Cerebellar nuclear complex (tissue), 1 donor: Measurements from ENCODE around the gene SH3BP4.

Source experiments
- DNase-seq, 2 experiments: peaks; one replicate each; lab custom pipeline; 2025; lab: John Stamatoyannopoulos, UW

Gene SH3BP4

DNA sequence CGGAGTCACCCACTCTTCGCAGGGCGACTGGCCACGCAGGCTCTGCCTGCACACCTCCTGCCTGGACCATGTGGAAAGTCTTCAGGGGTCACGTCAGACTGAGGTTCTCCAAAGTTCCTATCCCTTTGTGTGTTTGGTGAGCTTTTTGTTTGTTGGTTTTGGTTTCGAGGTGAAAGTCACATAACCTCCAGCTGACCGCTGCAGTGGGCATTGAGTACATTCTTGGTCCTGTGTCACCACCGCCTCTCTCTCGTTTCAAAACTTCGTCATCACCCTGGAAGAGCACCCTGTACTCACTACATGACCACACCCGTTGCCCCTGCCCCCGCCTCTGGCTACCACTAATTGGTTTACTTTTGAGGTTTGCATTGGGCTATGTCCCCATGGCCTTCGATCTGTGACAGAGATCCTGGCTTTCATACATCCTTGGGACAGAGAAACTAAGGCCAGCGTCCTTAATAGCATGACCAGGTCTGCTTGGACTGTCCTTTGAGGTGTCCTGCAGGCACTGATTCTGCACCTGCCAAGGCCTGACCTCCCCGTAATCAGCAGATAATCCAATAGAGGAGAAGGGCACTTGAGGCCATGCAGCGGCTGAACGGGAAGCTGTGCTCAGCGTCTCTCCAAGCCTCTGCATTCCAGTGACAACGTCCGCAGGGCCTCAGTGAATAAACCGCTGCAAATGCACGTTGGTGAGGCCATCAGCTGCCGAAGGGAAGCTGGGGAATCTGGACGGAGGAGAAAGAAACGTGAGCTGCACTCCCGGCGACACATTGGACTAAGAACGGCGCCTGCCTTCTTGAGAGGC is 46.8 kb downstream of the SH3BP4 start:
- DNase-seq = no peak

DNA sequence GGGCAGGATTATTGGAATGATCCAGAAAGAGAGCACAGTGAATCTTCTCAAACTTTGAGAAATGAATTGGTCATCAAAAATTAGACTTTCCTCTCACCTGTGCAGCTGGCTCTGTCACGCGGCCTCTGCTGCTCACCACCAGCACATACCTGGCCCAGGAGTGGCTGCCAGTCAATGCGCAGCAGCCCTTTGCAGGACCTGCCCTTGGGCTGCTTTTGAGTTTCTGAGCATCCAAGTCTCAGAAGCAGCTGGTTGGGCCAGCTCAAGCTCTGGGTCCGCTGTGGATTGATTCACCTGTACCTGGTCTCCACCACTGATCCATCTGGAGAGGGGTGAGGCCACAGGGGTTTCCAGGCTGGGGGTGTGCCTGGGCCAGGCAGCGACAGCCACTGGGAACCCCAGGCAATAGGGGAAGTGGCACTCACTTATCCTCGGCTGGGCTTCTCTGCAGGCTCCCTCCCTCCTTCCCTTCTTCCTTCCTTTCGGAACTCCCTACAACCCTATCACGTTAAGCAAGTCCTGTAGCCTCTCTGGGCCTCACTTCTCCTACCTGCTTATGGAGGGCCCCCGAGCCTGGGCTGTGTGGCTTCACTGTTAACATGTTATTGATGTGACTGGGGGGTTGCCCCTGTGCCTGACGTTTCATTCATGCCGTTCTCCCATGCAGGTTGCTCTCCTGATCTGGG is 48.1 kb downstream of the SH3BP4 start:
- no peak for DNase-seq

- no peak for DNase-seq
These were observed 48.8 kb downstream of the SH3BP4 start for GRCh38 chr2:235000426-235001236.

DNA sequence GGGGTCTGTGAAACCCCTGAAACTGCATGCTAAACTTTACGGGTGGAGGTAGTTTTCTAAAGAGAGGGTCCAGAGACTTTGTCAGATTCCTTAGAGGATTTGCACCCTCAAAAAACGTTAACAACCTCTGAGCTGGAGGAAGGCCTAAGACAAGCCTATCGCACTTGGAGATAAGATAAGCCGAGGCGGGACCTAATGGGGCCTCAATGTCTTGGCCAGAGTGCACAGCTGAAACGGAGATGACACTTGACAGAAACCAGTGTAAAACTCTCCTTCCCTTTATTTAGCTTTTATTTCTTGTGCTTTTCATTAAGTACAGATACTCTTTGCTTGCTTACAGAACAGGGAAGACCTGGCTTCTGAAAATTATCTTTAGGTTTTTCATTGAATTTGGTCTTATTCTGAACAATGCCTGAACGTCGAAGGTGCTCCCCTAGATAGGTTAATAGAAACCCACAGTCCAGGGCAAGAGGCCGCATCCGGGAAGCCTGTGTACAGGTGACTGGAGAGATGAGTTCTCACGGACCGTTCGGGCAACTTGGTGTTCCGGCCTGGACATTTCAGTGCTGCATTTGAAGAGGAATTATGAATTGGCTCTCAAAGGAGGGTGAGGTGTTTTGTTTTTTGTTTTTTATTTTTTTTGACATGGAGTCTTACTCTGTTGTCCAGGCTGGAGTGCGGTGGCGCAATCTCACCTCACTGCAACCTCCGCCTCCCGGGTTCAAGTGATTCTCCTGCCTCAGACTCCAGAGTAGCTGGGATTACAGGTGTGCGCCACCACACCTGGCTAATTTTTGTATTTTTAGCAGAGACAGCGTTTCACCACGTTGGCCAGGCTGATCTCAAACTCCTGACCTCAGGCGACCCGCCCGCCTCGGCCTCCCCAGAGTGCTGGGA is 49.7 kb downstream of the SH3BP4 start:
- DNase-seq = no peak

- DNase-seq = no peak
These were observed 50.6 kb downstream of the SH3BP4 start for GRCh38 chr2:235002198-235003095.

- DNase-seq = no peak
These were observed 51.4 kb downstream of the SH3BP4 start for GRCh38 chr2:235003096-235003775.

- no peak for DNase-seq
These were observed 52.6 kb downstream of the SH3BP4 start for GRCh38 chr2:235004329-235004903.

GRCh38 chr2:235005023-235005422 is 53.2 kb downstream of the SH3BP4 start:
- no peak for DNase-seq

- DNase-seq = no peak
These were observed 53.9 kb downstream of the SH3BP4 start for GRCh38 chr2:235005603-235006259.

- no peak for DNase-seq
These were observed 54.6 kb downstream of the SH3BP4 start for GRCh38 chr2:235006461-235006860.

DNA sequence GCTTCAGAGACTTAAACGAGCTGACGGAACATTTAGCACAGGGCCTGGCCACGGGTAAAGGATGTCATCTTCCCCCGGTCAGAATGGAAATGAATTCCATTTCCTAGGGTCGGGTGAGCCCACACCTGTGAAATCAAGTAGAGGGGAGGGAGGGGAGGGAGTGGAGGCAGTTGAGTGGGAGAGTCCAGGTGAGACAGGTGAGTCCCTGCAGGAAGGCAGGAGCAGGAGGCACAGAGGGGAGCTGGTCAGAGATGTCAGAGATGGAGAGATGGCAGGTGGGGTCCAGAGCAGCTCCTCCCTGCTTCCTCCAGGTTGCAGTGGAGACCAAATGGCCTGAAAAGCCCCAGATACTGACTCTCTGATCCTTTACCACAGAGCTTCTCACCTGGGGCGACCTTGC is 55.2 kb downstream of the SH3BP4 start:
- no peak for DNase-seq

DNA sequence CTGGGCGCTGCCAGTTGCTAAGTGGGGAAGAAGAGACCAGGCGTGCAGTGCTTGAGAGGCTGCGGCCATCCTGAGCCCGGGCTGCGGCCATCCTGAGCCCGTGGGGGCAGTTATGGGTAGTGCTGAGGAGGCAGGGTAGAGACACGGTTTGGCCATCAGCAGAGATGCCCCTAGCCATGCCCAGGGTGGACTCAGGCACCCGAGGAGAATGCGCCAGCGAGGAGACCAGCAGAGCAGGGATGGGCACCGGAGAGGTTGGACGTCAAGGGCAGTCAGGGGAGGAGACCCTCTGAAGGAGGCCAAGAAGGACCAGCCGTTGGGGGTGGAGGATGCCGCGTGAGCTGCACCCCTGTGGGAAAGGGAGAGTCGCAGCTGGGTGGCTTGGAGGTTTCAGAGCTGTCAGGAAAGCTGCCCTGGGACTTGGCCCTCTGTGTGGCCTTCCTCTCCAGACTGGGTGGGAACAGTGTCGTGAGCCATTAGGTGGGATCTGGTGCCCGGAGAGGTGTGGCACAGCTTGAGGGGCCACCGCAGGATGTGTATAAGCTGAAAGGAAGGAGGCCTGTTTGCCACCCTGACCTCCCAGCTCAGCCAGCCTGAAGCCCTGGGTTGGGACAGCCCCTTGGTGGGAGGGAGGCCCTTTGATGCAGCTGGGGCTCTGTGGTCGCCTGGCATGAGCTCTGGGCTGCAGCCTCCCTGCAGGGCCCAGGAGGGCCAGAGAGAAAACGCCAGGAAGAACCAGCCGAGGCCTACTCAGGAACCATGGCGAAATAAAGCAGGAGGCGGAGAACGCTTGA is 56.0 kb downstream of the SH3BP4 start:
- DNase-seq = no peak

DNA sequence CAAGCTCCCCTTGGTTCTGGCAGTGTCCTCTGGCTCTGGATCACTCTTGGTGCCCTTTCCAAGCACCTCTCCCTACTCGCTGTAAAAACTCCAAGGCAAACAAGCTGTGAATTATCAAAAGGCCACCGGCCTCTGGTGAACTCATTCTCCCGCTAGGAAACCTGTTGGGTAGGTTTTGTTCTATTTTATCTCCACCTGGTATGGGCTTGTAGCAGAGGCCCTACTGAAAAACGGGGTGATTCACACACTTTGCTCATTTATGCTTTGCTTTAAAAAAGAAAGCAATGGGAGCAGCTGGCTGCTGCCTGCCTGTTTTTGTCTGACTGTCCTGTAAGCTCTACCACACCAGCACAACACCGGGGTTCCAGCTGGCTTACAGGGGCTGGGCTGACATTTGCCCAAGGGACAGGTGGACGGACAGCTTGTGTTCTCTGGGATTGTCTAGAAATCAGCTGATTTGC is 56.8 kb downstream of the SH3BP4 start:
- no peak for DNase-seq

- no peak for DNase-seq
These were observed 57.3 kb downstream of the SH3BP4 start for GRCh38 chr2:235009081-235009480.

DNA sequence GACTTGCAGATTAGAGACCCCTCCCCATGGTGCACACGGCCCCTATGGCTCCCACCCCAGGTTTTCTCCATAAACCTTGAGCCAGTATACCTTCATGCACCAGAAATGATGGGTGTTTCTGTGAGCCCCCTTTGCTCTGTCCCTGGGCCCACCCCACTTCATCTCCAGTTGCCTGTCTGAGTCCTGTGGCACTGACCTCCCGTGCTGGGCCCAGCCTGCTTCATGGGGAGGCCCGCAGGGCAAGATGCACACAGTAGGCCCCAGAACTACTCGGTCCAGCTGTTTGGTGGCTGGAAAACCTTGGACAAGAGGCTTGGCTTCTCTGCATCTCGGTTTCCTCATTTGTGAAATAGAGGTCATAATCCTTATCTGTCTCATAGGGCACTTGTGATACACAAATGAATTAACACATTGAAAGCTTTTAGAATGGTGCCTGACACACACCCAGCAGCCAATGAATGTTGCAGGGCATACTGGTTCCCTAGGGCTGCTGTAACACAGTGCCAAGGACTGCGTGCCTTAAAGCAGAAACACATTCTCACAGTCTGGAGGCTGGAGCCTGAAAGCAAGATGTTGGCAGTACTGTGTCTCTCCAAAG is 58.4 kb downstream of the SH3BP4 start:
- DNase-seq = no peak

- DNase-seq = no peak
These were observed 59.8 kb downstream of the SH3BP4 start for GRCh38 chr2:235011607-235011928.

DNA sequence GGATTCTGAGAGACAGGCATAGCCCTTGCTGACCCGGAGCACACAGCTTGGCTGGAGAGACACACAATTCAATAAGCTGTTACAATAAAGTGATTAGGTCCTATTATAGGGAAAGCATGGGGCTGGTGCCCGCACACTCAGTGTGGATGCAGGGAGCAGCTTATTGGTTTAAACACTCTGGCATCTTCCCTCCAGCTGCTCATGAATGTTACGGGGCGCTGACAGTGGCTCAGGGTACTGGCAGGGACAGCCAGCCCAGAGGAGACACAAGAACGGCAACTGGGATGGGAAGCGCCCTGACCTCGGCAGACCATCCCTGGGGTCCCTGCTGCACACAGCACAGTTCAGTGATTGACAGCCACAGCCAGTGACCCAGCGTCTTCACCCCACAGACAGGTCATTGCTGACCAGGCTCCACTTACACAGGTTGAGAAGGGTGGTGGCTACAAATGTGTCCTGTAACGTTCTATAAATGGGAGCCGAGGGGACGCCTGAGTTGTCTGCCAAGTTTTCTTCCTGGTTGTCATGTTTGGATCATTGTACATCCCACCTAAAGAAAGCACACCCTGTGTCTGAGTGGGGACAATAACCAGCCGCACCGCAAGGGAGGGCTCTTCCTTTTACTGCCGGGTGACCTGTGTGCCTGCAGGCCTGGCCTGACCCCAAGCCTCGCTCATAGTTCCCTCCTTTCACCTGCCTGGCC is 60.3 kb downstream of the SH3BP4 start:
- DNase-seq = no peak
